ENCODE measurements around the gene PRKAG3.

The PRKAG3 gene

DNA sequence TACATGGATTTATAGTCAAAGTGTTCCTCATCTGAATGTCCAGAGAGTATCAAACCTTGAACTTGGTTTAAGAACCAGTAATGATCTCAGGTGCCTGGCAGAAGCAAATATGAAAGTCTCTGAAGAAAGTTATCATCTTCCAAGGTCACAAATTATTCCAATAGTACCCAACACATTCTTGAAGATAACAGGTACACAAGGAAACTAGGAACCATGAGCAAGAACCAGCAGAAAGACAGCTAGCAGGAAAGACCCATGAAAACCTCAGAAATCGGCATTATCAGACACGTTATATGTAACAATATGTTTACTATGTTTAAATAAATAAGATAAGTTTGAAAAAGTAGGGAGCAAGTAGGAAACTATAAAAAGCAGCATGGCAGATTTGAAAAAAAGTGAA is 5.9 kb upstream of the PRKAG3 start:
- no peak for DNase-seq

DNA sequence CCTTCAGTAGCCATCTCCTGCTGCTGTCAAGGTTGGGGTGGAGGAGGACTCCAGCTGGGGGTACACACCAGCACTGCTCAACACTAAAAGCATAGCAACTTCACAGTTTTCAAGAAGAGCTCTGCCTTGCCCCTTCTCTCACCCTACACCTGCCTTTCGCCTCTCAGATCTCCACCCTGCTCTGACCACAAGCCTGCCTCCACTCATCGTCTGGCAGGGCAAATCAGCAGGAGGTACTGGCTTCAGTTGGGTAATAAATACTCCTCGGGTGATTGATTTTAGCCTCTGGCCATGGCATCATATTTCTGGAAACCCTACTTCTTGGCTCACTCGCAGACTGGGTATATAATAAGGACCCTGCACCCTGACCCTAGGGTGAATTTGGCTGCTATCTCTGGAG is 3.1 kb upstream of the PRKAG3 start:
- DNase-seq: no peak

DNA sequence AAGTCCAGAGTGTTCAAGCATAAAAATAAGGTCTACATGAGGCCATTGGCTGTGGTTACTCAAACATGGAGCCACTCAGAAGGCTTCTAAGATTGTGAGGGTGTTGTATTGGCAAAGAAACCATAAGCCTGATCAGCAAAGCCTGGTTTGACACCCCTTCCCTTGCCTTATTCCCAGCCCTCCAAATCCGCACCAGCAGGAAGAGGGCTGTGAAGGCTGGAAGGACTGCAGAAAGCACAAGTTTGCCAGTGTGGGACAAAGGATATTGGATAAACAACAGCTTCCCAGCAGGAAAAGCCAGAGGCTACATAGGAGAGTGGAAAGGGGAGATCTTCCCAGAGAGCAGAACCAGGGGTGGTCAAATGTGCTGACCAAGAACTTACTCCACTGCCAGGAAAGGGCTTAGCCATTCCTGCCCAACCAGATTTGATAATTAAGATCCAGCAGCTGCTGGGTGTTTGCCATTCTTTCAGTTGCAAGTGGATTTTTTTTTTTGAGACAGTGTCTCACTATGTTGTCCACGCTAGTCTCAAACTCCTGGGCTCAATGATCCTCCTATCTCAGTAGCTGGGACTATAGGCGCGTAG is 1.5 kb upstream of the PRKAG3 start:
- DNase-seq: no peak

DNA sequence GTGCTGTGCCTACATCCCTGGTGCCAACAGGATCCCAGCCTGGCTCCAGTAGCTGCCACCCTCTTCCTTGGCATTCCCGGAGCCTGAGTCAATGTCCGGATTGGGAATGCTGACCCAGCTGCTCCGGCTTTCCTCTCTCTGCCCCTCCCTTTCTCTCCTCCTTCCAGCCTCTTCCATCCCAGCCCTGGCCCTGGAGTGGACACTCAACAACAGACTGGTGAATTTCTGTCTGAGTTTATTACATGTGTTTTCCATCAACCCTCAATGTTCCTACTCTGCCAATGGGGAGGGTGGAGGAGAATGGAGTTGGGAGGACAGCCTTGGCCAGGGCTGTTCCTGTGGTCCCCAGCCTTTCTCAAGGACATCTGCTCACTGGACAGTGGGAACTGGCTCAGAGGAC is 917 bp upstream of the PRKAG3 start:
- no peak for DNase-seq

DNA sequence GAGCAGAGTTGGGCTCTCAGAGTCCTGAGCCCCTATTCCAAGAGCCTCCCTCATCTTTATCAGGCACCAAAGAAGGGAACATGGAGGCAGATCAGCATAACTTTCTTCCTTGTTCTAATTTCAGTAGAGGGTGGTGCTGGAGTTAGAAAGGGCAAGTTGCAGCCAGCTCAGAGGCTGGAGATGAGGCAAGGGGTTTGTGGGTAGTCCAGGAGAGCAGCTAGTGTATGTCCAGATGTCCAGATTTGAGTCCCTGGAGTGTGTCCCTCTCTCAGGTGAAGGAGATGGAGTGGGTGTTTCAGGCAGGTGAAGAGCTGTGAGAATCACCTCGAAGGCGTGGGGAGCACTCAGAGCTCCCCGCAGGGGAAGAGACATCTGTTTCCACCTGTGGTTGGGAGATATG is 478 bp upstream of the PRKAG3 start:
- DNase-seq: no peak

DNA sequence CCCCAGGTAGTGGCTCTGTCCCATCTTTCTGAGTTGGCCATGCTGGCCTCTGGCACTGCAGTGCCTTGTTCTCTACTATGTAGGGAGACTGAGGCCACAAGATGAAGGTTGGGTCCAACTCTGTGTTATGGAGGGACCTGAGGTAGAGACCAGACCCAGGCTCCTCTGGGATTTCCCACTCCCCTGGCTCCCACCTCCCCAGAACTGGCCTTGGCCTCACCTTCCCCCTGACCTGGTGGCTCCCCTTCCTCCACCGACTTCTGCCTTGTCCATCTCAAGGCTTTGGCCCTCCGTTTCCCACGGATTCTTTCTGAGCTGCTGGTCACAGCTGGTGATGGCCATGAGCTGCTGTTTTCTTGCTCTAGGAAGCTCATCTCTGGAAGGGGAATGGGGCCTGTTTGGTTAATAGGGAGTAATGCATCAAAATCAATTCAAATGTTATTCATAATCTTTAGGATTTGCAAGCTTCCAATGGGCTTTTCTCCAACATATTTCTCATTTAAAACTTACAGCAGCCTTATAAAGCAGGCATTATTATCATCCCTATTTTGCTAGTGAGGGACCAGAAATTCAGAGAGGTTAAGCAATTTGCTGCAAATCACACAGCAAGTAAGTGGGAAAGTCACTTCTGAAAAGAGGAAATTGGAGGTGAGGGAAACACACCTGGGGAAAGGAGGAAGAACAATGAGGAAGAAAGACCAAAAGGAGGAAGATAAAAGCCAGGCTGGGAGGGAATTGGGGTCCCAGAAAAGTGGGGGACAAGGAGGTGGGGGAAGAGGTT is 887 bp downstream of the PRKAG3 start:
- no peak for DNase-seq

DNA sequence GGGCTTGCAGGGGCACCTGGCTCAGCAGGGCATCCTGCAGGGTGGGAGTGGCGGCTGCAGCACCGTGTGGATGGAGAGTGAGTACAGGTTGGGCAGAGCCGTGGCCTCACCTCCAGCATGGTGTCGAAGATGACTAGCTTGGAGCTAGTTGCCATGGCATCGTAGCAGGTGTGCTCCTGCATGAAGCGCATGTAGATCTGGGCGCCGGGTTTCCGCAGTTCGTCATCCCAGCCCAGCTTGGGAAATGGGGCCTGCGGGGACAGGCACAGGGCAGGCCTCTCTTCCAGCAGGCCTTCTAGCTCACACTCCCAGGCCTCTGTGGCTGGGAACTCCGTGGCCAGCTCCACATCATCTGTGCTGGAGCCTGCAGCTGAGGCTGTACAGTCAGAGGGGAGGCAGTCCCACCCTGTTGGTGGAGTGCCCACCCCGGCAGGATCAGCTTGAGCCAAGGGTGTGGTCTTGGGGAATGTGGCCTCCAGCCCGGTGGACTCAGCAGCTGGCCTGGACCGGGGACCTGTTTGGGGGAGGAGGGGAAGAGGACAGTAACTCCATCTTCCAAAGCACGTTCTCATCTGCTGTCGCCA is 1.6 kb downstream of the PRKAG3 start:
- no peak for DNase-seq

DNA sequence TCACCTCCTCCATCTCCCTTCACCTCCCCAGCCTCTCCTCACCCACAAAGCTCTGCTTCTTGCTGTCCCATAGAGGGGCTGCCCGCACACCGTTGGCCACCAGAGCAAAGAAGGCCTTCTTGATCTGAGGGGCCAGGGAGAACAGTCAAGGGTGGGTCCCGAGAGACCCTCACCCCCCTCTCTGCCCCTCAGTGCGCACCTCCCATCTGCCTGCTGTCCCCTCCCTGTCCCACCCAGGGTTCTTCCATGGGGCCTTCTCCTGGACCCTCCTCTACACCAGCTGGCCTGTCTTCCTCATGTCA is 3.2 kb downstream of the PRKAG3 start:
- no peak for DNase-seq

DNA sequence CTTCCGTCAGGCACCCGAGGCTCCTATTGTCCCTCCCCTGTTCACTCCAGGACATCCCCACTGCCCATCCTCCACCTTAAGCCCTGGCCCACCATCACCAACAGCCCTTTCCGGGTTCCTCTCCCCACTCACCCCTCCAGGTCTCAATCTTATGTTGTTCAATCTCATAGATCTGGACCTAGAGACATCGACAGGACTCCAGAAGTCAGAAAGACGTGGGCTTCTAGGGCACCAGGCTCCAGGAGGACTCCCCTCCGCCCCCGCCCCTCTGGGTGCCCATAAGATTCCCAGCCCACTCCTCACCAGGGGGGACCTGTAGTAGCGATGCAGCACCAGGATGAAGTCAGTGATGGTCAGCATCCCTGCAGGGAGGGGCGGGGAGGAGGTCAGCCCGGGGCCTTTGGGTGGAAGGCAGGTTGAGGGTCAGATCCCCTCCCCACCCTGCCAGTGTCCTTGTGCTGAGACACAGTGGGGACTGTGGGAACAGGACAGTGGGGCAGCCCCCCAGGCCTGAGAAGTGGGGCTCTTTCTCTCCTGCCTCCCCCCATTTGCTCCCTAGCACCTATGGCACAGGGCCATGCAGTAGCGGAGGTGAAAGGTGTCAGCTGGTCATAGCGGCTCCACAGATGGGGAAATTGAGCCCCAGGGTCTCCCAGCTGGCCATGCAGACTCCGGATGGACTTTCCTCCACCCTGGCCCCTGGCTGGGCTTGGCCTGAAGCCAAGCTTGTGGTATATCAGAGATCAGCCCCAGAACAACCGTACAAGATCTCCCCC is 3.7 kb downstream of the PRKAG3 start:
- no peak for DNase-seq

DNA sequence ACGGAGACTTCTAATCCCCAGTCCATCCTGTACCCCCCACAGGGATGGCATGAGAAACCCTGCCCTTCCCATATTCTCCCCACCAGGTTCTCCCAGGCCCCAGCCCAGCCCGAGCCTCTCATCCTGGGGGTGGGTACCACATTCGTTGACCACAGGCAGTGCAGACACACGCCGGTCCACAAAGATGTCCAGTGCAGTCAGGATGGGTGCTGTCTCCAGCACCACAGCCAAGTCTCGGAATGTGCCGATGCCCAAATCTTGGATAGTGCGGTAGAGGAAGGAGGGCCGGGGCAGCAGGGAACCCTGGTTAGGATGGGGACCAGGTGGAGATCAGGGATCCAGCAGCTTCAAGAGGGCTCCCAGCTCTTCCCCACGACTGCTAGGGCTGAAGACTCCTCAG is 4.8 kb downstream of the PRKAG3 start:
- DNase-seq: no peak

DNA sequence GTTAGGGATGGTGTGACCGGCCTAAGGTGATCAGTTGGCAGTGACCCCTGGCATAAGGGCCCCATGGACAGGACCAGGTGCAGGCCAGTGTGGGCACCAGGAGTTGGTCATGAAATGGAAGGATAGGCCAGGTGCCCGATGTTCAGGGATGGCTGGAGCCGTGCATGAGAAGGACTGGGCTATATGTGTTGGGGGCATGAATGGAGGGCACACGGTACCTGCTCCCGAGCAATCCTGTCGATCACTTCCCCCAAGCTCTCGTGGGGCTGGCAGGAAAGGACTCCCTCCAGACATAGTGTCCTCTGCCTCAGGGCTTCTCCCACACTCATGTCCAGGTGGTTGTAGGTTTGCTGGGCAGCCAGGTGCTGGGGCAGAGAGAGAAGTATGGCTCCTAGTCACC is 7.6 kb downstream of the PRKAG3 start:
- DNase-seq: no peak

DNA sequence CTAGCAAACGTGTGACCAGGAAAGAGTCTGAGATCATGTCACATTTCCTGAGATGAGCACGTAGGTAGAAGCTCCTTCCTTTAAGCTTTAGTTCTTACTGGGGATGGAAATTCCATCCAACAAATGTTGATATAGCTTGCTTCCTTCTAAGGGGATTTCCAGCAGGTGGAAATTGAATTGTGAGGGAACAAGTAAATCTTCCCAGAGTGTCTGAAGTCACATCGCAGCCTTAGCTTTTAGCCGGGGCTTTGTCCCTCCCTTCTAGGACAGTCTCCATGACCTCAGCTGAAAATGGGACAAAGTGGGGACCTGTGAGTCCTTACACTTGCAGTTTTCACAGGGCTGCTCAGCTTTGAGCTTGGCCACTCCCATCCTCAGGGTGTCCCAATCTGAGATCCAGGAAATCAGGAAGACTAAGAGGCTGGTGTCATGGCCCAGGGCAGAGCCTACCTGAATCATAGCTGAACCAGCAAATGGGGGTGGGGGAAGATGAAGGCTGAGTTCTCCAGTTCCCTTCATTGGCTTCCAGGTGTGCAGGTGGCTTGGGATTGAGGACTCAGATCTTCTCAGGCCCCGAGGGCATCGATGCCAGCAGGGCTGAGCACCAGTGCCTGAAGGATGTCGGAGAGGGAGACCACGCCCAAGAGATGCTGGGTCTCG is 8.3 kb downstream of the PRKAG3 start:
- no peak for DNase-seq

DNA sequence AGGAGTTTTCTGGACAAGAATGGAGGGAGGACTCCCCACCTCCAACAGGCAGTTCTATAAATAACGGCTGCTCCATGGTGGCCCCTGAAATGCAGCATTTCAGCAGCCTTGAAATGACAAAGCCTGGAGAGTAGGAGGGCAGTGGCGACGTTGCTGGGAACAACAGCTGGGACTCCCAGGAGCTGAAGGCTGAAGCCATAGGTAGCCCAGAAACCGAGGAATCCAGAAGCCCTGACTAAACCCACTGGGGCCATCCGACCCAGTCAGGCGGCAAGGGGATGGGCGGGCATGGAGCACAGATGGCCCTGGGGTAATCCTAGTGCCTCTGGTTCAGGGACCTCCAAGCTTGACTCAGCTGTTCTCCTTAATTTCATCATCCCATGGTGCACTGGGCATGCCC is 9.0 kb downstream of the PRKAG3 start:
- DNase-seq: no peak

DNA sequence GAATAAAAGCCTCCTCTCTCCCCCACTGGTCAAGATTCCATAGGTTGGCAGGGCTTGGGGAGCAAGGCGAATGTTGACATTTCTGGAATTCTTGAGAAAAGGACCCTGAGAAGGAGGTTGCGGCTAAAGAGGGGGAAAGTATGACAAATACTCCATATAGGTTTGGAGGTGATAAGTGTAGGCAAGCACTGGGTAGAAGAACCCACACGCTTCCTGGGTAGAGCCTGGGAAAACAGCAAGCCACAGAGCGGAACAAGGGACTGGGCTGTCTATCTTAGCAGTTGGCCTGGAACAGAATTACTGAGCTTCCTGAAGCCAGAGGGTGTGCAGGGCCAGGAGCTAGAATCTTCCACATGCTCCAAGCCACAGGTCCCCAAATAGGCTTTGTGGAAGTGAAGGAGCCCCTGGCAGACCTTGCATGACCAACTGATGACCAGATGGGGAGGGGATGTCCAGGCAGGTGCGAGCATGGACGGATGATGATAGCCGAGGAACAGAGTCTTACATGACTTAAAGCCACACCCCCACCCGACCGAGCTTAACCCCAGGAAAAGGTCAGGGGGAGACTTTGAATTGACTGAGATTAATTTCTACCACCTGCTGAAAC is 9.9 kb downstream of the PRKAG3 start:
- DNase-seq: no peak

DNA sequence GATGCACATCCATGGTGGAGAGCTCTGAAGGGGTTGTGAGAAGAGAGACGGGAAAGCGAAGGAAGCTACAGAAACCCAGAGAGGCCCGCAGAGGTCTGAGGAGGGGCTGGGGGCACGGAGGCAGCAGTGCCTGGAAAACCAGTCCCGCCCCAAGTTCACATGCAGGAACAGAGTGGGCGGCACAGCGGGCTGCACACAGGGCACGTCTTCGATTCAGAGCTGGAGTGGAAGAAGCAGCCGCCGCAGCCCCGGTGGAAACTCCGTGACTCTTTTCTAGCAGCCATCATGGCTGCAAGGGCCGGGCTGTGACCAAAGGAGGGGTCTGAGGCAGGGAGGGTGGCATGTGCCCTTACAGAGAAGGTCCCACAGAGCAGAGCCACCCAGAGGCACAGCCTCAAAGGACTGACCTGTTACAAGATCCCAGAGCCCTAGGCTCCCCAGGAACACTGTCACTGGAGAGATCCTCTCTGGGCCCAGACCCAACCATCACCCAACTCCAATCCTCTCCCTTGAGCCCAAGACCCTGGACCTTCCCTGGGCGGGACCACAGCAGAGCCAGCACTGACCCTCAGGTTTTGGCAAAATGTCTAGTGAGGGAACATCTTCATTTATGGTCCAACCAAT is 10.7 kb downstream of the PRKAG3 start:
- no peak for DNase-seq

DNA sequence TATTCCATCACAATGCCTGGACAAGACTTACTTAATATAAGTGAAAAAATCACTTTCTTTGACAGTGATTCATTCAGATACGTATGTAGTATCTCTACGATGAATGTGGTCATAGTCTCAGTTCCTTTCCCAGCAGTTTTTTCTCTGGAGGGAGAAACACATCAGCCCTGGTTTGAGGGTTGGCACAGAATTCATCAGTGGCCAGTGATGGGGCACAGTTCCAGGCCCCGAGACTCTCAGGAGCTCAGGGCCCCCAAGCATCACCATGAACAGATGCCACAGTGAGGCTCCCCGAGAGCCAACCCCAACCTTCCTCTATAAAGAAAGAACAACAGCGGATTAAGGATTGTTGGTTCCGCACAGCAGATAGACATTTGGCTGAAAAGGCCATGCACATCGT is 12.5 kb downstream of the PRKAG3 start:
- DNase-seq: no peak

DNA sequence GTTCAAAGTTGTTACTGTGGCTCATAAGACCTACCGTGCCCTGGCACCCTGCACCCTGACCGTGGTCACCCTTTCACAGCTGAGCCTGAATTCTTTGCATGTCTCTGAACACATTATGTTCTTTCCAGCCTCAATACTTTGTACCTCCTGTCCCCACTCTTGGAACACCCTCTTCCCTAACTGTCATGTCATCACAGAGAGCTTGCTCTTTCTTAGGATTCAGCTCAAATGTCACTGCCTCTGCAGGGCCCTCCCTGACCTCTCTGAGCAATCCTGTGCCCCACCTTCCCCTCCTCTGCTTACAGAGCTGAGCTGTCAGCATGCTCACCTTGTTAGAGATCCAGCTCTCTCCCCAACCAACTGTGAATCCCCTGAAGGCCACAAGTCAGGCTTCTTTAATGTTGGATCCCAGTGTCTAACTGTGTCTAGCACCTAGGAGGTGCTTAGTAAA is 15.0 kb downstream of the PRKAG3 start:
- no peak for DNase-seq

DNA sequence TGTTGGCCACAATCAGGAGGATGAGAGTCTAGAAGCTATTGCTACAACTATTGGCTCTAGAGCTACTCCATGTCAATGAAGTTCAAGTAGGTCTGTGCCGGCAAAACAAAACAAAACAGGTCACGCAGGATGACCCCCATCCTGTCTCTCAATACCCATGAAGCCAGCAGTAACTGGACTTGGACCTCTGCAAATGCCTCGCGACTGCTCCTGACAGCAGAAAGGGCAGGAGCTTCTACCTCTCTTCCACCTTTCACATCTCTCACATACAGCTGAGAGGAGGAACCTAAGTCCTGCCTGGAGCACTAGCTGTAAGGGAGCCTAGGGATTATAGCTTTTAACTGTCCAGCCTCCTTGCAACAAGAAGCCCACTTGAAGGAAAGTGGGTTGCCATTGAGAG is 16.0 kb downstream of the PRKAG3 start:
- no peak for DNase-seq

DNA sequence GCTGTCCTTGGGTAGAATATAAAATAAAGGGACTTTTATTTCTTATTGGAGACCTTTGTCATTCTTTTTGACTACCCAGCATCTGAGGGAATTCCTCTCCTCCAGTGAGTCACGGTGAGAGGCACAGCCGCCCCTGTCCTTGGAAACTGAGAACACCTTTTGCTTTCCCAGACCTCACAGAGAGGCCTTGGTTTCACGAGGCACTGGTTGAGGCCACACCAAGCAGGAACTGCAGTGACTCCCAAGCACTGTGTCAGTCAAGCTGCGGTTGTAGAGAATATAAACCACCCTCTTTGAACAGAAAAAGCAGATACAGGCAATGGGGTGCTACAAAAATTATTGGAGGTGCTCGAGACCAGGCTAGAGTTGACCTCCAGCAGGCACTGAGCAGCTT is 16.4 kb downstream of the PRKAG3 start:
- no peak for DNase-seq

DNA sequence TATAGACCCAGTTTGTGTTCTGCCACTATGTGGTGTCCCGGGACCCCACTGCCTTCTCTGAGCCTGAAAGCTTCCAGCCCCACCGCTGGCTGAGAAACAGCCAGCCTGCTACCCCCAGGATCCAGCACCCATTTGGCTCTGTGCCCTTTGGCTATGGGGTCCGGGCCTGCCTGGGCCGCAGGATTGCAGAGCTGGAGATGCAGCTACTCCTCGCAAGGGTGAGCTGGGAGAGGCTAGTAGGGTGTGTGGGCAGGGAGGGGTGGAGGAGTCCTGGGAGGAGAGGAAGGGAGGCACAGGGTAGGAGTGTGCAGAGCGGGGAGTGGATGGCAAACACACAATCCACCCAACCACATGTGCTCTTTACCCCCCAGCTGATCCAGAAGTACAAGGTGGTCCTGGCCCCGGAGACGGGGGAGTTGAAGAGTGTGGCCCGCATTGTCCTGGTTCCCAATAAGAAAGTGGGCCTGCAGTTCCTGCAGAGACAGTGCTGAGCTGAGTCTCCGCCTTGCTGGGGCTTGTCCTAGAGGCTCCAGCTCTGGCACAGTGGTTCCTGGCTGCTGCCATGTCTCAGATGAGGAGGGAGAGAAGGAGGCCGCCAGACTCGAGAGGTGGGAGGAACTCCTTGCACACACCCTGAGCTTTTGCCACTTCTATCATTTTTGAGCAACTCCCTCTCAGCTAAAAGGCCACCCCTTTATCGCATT is 16.9 kb downstream of the PRKAG3 start:
- DNase-seq: no peak

DNA sequence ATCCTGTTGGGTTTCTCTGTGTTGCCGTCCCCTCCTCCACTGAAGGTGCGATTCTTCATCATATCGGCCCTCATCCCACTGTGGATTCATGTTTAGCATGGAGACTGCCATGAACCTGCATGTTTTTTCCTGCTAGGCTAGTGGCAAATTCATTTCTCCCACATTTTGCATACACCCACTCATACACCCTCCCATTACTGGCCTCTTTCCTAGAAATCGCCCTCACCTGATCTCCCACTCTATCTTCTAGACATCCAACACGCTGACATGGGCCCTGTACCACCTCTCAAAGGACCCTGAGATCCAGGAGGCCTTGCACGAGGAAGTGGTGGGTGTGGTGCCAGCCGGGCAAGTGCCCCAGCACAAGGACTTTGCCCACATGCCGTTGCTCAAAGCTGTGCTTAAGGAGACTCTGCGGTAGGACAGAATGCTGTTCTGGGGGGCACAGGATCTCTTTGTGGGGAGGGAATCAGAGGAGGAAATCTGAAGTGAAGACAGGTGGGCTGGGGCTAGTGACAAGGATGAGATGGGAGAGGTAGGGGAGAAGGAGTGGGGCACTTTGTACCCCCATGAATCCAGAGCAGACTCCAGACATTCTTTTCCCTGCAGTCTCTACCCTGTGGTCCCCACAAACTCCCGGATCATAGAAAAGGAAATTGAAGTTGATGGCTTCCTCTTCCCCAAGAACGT is 17.7 kb downstream of the PRKAG3 start:
- DNase-seq: no peak

All from hematopoietic multipotent progenitor cell treated with erythropoietin and hydrocortisone succinate and interleukin-3 and kit ligand, for 6 days (in vitro differentiated cells).